ENCODE measurements around the gene DVL2. TPM values are rescaled to one million over a fixed set of nuclear protein-coding genes. Genes with fewer than 3 reads are reported as not detected.

DVL2 gene
- total and polyA plus RNA-seq, 2 of the 13 experiments (the other 11 are each of a cell fraction or from before 2014, with no cell fraction given), result 5.7 to 38.2 TPM

- no TSS peak for BruUV-seq (replicated peaks)
- Histone ChIP-seq H3K9me3 (ENCODE audit: low read length) (no peaks in the 10 kb centered on the region), H3K4me3 (replicated peaks in 1 of 3; ENCODE audit: insufficient read depth in 1 of 3, low read depth in 2 of 3, low read length in 3 of 3) (peak overlapping the region; percentile 97 to 98 (median 98); a peak in 5 of 6 replicates), H3K27ac (ENCODE audit: extremely low read length, insufficient read depth, low read length) (peak overlapping the region; percentile 88), H2AFZ (ENCODE audit: low read length) (no peak overlapping the region), H3K4me2 (ENCODE audit: low read depth, low read length) (peak overlapping the region; percentile 84), H3K36me3 (replicated peaks in 1 of 2; ENCODE audit: control insufficient read depth in 1 of 2, insufficient read depth in 2 of 2, low read length in 2 of 2) (peaks cover 10 to 24% of the 10 kb centered on the region in 2 experiments), H4K20me1 (ENCODE audit: insufficient read depth, low read length) (peaks cover 7% of the 10 kb centered on the region; the same call in 1 of the 2 replicates), H3K79me2 (ENCODE audit: insufficient read depth, low read length) (peaks cover 62% of the 10 kb centered on the region), H3K4me1 (ENCODE audit: insufficient read depth, low read length) (peaks cover 53% of the 10 kb centered on the region), H3K27me3 (ENCODE audit: control insufficient read depth in 1 of 2, insufficient read depth in 2 of 2, low read length in 2 of 2) (no peaks in the 10 kb centered on the region; a peak in 1 of 5 replicates), H3K9ac (ENCODE audit: insufficient read depth, low read depth, low read length) (peak overlapping the region; percentile 96)
- WGBS (ENCODE audit: low lambda C conversion rate), result 55% methylated on average over 6 of the region's 6 CpGs
- DNase-seq (ENCODE audit: low spot score), result no peak
- ChIA-PET CTCF (ENCODE audit: low intra/inter-chr PET ratio, low total read pairs) (no interaction called here), POLR2A (interaction anchor here (0.7 to 8.9 kb wide), 11 partner anchors 14 to 202 kb away, joined by 3 to 140 read pairs (median 6); partner anchors contain the start of genes ACADVL, ASGR1, ASGR2 and CTDNEP1)
- ATAC-seq, result no peak
- in situ Hi-C loops (cut with HindIII; ENCODE audit: extremely low pct_ligation_motif_present, low pct_unique_long_range_greater_than_20kb) (no loop called here), intact Hi-C loops (cut with micrococcal nuclease; ENCODE audit: unreplicated experiment) (loop anchor here (10.0 kb wide), 1 partner anchor 63 kb away; the partner anchor contains the start of gene ASGR1)
- TF ChIP-seq ZNF343 (CRISPR knock-in tag; IDR thresholded peaks at IDR 0.05), result no peak
- TF ChIP-seq, protein P1, sequence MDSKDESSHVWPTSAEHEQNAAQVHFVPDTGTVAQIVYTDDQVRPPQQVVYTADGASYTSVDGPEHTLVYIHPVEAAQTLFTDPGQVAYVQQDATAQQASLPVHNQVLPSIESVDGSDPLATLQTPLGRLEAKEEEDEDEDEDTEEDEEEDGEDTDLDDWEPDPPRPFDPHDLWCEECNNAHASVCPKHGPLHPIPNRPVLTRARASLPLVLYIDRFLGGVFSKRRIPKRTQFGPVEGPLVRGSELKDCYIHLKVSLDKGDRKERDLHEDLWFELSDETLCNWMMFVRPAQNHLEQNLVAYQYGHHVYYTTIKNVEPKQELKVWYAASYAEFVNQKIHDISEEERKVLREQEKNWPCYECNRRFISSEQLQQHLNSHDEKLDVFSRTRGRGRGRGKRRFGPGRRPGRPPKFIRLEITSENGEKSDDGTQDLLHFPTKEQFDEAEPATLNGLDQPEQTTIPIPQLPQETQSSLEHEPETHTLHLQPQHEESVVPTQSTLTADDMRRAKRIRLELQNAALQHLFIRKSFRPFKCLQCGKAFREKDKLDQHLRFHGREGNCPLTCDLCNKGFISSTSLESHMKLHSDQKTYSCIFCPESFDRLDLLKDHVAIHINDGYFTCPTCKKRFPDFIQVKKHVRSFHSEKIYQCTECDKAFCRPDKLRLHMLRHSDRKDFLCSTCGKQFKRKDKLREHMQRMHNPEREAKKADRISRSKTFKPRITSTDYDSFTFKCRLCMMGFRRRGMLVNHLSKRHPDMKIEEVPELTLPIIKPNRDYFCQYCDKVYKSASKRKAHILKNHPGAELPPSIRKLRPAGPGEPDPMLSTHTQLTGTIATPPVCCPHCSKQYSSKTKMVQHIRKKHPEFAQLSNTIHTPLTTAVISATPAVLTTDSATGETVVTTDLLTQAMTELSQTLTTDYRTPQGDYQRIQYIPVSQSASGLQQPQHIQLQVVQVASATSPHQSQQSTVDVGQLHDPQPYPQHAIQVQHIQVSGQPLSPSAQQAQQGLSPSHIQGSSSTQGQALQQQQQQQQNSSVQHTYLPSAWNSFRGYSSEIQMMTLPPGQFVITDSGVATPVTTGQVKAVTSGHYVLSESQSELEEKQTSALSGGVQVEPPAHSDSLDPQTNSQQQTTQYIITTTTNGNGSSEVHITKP (CRISPR knock-in tag; IDR thresholded peaks at IDR 0.05; ENCODE audit: low read depth), result 0 out of 2 replicates have a peak, but pooled peaks have one; percentile 60
- TF ChIP-seq, protein P2, sequence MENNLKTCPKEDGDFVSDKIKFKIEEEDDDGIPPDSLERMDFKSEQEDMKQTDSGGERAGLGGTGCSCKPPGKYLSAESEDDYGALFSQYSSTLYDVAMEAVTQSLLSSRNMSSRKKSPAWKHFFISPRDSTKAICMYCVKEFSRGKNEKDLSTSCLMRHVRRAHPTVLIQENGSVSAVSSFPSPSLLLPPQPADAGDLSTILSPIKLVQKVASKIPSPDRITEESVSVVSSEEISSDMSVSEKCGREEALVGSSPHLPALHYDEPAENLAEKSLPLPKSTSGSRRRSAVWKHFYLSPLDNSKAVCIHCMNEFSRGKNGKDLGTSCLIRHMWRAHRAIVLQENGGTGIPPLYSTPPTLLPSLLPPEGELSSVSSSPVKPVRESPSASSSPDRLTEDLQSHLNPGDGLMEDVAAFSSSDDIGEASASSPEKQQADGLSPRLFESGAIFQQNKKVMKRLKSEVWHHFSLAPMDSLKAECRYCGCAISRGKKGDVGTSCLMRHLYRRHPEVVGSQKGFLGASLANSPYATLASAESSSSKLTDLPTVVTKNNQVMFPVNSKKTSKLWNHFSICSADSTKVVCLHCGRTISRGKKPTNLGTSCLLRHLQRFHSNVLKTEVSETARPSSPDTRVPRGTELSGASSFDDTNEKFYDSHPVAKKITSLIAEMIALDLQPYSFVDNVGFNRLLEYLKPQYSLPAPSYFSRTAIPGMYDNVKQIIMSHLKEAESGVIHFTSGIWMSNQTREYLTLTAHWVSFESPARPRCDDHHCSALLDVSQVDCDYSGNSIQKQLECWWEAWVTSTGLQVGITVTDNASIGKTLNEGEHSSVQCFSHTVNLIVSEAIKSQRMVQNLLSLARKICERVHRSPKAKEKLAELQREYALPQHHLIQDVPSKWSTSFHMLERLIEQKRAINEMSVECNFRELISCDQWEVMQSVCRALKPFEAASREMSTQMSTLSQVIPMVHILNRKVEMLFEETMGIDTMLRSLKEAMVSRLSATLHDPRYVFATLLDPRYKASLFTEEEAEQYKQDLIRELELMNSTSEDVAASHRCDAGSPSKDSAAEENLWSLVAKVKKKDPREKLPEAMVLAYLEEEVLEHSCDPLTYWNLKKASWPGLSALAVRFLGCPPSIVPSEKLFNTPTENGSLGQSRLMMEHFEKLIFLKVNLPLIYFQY (CRISPR knock-in tag; IDR thresholded peaks at IDR 0.05; ENCODE audit: borderline replicate concordance), result no peak
- no peak for TF ChIP-seq SOX6 (IDR thresholded peaks at IDR 0.05)
- 0 out of 2 replicates have a peak, but pooled peaks have one; percentile 8 for TF ChIP-seq SOX6 (CRISPR knock-in tag; IDR thresholded peaks at IDR 0.05)
- TF ChIP-seq, protein P3, sequence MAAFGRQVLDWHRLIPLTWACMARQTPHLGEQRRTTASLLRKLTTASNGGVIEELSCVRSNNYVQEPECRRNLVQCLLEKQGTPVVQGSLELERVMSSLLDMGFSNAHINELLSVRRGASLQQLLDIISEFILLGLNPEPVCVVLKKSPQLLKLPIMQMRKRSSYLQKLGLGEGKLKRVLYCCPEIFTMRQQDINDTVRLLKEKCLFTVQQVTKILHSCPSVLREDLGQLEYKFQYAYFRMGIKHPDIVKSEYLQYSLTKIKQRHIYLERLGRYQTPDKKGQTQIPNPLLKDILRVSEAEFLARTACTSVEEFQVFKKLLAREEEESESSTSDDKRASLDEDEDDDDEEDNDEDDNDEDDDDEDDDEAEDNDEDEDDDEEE (CRISPR knock-in tag; IDR thresholded peaks at IDR 0.05), result 0 out of 2 replicates have a peak, but pooled peaks have one; percentile 27
- TF ChIP-seq ZFP82 (CRISPR knock-in tag; IDR thresholded peaks at IDR 0.05; ENCODE audit: borderline replicate concordance), result 0 out of 2 replicates have a peak, but pooled peaks have one; percentile 50
- TF ChIP-seq ZNF563 (CRISPR knock-in tag; IDR thresholded peaks at IDR 0.05), result 0 out of 2 replicates have a peak, but pooled peaks have one; percentile 10
- no peak for TF ChIP-seq LCORL (IDR thresholded peaks at IDR 0.05)
- 0 out of 2 replicates have a peak, but pooled peaks have one; percentile 14 for TF ChIP-seq LCORL (CRISPR knock-in tag; IDR thresholded peaks at IDR 0.05)
- no peak for TF ChIP-seq DNMT3B (CRISPR knock-in tag; conservative IDR thresholded peaks at IDR 0.05)
- no peak for FAIRE-seq
Measured at GRCh38 chr17:7237266-7237760, 3.0 kb upstream of the DVL2 start.

Measured in HepG2 (cell line).